Measurements from ENCODE around the gene CABLES1.

GRCh38 chr18:23284629-23285028, 149.3 kb downstream of the CABLES1 start:
- TF ChIP-seq CTCF (optimal IDR thresholded peaks at IDR 0.05 in 1 of 3, IDR thresholded peaks at IDR 0.05 in 1 of 3, conservative IDR thresholded peaks at IDR 0.05 in 1 of 3; ENCODE audit: extremely low read depth in 1 of 3, insufficient read depth in 2 of 3, low read length in 3 of 3) (no peak), EZH2 (IDR thresholded peaks at IDR 0.05; ENCODE audit: low read length) (no peak)

Measured in keratinocyte (primary cell).